Measurements from ENCODE around the gene POU6F2.

Gene POU6F2

GRCh38 chr7:38962028-38962427 lies 15.7 kb upstream of the POU6F2 start:
- no peak overlapping the region for H3K27ac ChIP-seq (ENCODE audit: low read depth, low read length)
- no peak overlapping the region for H2BK120ac ChIP-seq (ENCODE audit: low read depth, low read length)
- no peak overlapping the region for H4K5ac ChIP-seq (ENCODE audit: low read length)
- H3K79me2 ChIP-seq (ENCODE audit: control insufficient read depth, insufficient read depth, low read length), result no peaks in the 10 kb centered on the region
- WGBS (ENCODE audit: extremely low coverage, insufficient coverage, low lambda C conversion rate), result no CpG with 5 or more reads among the region's 1 CpG
- DNase-seq, result no peak
- no peak overlapping the region for H3K4me2 ChIP-seq (ENCODE audit: low read length)
- no peak overlapping the region for H3K18ac ChIP-seq (ENCODE audit: low read length)
- H4K8ac ChIP-seq (ENCODE audit: low read depth, low read length), result no peak overlapping the region
- no peak overlapping the region for H2AK5ac ChIP-seq (ENCODE audit: low read length)
- H3K56ac ChIP-seq (ENCODE audit: low read length), result no peak overlapping the region
- H3K4ac ChIP-seq (ENCODE audit: low read depth, low read length), result no peak overlapping the region
- no peaks in the 10 kb centered on the region for H3K4me1 ChIP-seq (ENCODE audit: control insufficient read depth, low read depth, low read length)
- no peak overlapping the region for H2BK5ac ChIP-seq (ENCODE audit: low read length)
- no peak overlapping the region for H3K9ac ChIP-seq (ENCODE audit: low read length)
- no peak overlapping the region for H2BK15ac ChIP-seq (replicated peaks; ENCODE audit: low read depth)
- no peaks in the 10 kb centered on the region for H3K27me3 ChIP-seq (ENCODE audit: insufficient read depth, low read length, poor library complexity)
- H3K79me1 ChIP-seq (ENCODE audit: low read length), result no peaks in the 10 kb centered on the region
- no peak overlapping the region for H3K4me3 ChIP-seq (ENCODE audit: low read length)
- H3K36me3 ChIP-seq (ENCODE audit: control insufficient read depth, insufficient read depth, low read length), result no peaks in the 10 kb centered on the region
- no peak overlapping the region for H3K23ac ChIP-seq (ENCODE audit: low read length)

- no peak overlapping the region for H2BK15ac ChIP-seq (replicated peaks; ENCODE audit: low read depth)
- no peak overlapping the region for H2AK5ac ChIP-seq (ENCODE audit: low read length)
- H3K4ac ChIP-seq (ENCODE audit: low read depth, low read length), result no peak overlapping the region
- H3K18ac ChIP-seq (ENCODE audit: low read length), result no peak overlapping the region
- H3K27me3 ChIP-seq (ENCODE audit: insufficient read depth, low read length, poor library complexity), result no peaks in the 10 kb centered on the region
- no peak overlapping the region for H3K4me2 ChIP-seq (ENCODE audit: low read length)
- H3K9ac ChIP-seq (ENCODE audit: low read length), result no peak overlapping the region
- H3K36me3 ChIP-seq (ENCODE audit: control insufficient read depth, insufficient read depth, low read length), result no peaks in the 10 kb centered on the region
- no peak overlapping the region for H2BK5ac ChIP-seq (ENCODE audit: low read length)
- H4K5ac ChIP-seq (ENCODE audit: low read length), result no peak overlapping the region
- H3K79me2 ChIP-seq (ENCODE audit: control insufficient read depth, insufficient read depth, low read length), result no peaks in the 10 kb centered on the region
- no CpG with 5 or more reads among the region's 1 CpG for WGBS (ENCODE audit: extremely low coverage, insufficient coverage, low lambda C conversion rate)
- DNase-seq, result no peak
- no peak overlapping the region for H3K27ac ChIP-seq (ENCODE audit: low read depth, low read length)
- no peaks in the 10 kb centered on the region for H3K4me1 ChIP-seq (ENCODE audit: control insufficient read depth, low read depth, low read length)
- no peak overlapping the region for H3K56ac ChIP-seq (ENCODE audit: low read length)
- no peak overlapping the region for H2BK120ac ChIP-seq (ENCODE audit: low read depth, low read length)
- no peak overlapping the region for H4K8ac ChIP-seq (ENCODE audit: low read depth, low read length)
- H3K79me1 ChIP-seq (ENCODE audit: low read length), result no peaks in the 10 kb centered on the region
- H3K23ac ChIP-seq (ENCODE audit: low read length), result no peak overlapping the region
- no peak overlapping the region for H3K4me3 ChIP-seq (ENCODE audit: low read length)
Measured at GRCh38 chr7:38964921-38965320, 12.8 kb upstream of the POU6F2 start.

- H3K4me3 ChIP-seq (ENCODE audit: low read length), result no peak overlapping the region
- H3K79me1 ChIP-seq (ENCODE audit: low read length), result no peaks in the 10 kb centered on the region
- H3K27ac ChIP-seq (ENCODE audit: low read depth, low read length), result no peak overlapping the region
- H3K18ac ChIP-seq (ENCODE audit: low read length), result no peak overlapping the region
- no peaks in the 10 kb centered on the region for H3K4me1 ChIP-seq (ENCODE audit: control insufficient read depth, low read depth, low read length)
- no peak overlapping the region for H3K23ac ChIP-seq (ENCODE audit: low read length)
- H2BK5ac ChIP-seq (ENCODE audit: low read length), result no peak overlapping the region
- H4K8ac ChIP-seq (ENCODE audit: low read depth, low read length), result no peak overlapping the region
- H3K4me2 ChIP-seq (ENCODE audit: low read length), result no peak overlapping the region
- H3K27me3 ChIP-seq (ENCODE audit: insufficient read depth, low read length, poor library complexity), result no peaks in the 10 kb centered on the region
- no peak overlapping the region for H2AK5ac ChIP-seq (ENCODE audit: low read length)
- no peak overlapping the region for H3K4ac ChIP-seq (ENCODE audit: low read depth, low read length)
- no CpG with 5 or more reads among the region's 4 CpGs for WGBS (ENCODE audit: extremely low coverage, insufficient coverage, low lambda C conversion rate)
- H3K56ac ChIP-seq (ENCODE audit: low read length), result no peak overlapping the region
- peak; percentile 42 for DNase-seq
- no peak overlapping the region for H2BK15ac ChIP-seq (replicated peaks; ENCODE audit: low read depth)
- no peaks in the 10 kb centered on the region for H3K79me2 ChIP-seq (ENCODE audit: control insufficient read depth, insufficient read depth, low read length)
- H4K5ac ChIP-seq (ENCODE audit: low read length), result no peak overlapping the region
- no peaks in the 10 kb centered on the region for H3K36me3 ChIP-seq (ENCODE audit: control insufficient read depth, insufficient read depth, low read length)
- no peak overlapping the region for H2BK120ac ChIP-seq (ENCODE audit: low read depth, low read length)
- H3K9ac ChIP-seq (ENCODE audit: low read length), result no peak overlapping the region
Measured at GRCh38 chr7:38973760-38974159, 3.9 kb upstream of the POU6F2 start.

- Histone ChIP-seq H3K4ac (ENCODE audit: low read depth, low read length) (no peak overlapping the region), H3K23ac (ENCODE audit: low read length) (no peak overlapping the region), H4K5ac (ENCODE audit: low read length) (no peak overlapping the region), H2BK5ac (ENCODE audit: low read length) (no peak overlapping the region), H3K4me2 (ENCODE audit: low read length) (peak overlapping the region; percentile 43), H3K27me3 (ENCODE audit: insufficient read depth, low read length, poor library complexity) (no peaks in the 10 kb centered on the region), H3K4me3 (ENCODE audit: low read length) (no peak overlapping the region), H2BK120ac (ENCODE audit: low read depth, low read length) (no peak overlapping the region), H3K9ac (ENCODE audit: low read length) (peak overlapping the region; percentile 53), H2BK15ac (replicated peaks; ENCODE audit: low read depth) (no peak overlapping the region), H3K4me1 (ENCODE audit: control insufficient read depth, low read depth, low read length) (no peaks in the 10 kb centered on the region), H3K18ac (ENCODE audit: low read length) (peak overlapping the region; percentile 25), H2AK5ac (ENCODE audit: low read length) (no peak overlapping the region), H3K36me3 (ENCODE audit: control insufficient read depth, insufficient read depth, low read length) (no peaks in the 10 kb centered on the region), H4K8ac (ENCODE audit: low read depth, low read length) (peak overlapping the region; percentile 84), H3K79me2 (ENCODE audit: control insufficient read depth, insufficient read depth, low read length) (no peaks in the 10 kb centered on the region), H3K56ac (ENCODE audit: low read length) (peak overlapping the region; percentile 71), H3K27ac (ENCODE audit: low read depth, low read length) (no peak overlapping the region), H3K79me1 (ENCODE audit: low read length) (no peaks in the 10 kb centered on the region)
- DNase-seq, result peak; percentile 54
- WGBS (ENCODE audit: extremely low coverage, insufficient coverage, low lambda C conversion rate), result no CpG with 5 or more reads among the region's 38 CpGs
Measured at GRCh38 chr7:38975944-38976392, 1.7 kb upstream of the POU6F2 start.

- Histone ChIP-seq H3K79me1 (ENCODE audit: low read length) (no peaks in the 10 kb centered on the region), H3K79me2 (ENCODE audit: control insufficient read depth, insufficient read depth, low read length) (no peaks in the 10 kb centered on the region), H2BK5ac (ENCODE audit: low read length) (no peak overlapping the region), H3K4ac (ENCODE audit: low read depth, low read length) (no peak overlapping the region), H3K18ac (ENCODE audit: low read length) (no peak overlapping the region), H3K27me3 (ENCODE audit: insufficient read depth, low read length, poor library complexity) (no peaks in the 10 kb centered on the region), H3K27ac (ENCODE audit: low read depth, low read length) (no peak overlapping the region), H2BK120ac (ENCODE audit: low read depth, low read length) (no peak overlapping the region), H3K9ac (ENCODE audit: low read length) (no peak overlapping the region), H3K4me1 (ENCODE audit: control insufficient read depth, low read depth, low read length) (no peaks in the 10 kb centered on the region), H3K23ac (ENCODE audit: low read length) (no peak overlapping the region), H3K56ac (ENCODE audit: low read length) (peak overlapping the region; percentile 6), H3K36me3 (ENCODE audit: control insufficient read depth, insufficient read depth, low read length) (no peaks in the 10 kb centered on the region), H4K8ac (ENCODE audit: low read depth, low read length) (no peak overlapping the region), H4K5ac (ENCODE audit: low read length) (no peak overlapping the region), H3K4me3 (ENCODE audit: low read length) (no peak overlapping the region), H2AK5ac (ENCODE audit: low read length) (no peak overlapping the region), H3K4me2 (ENCODE audit: low read length) (no peak overlapping the region), H2BK15ac (replicated peaks; ENCODE audit: low read depth) (no peak overlapping the region)
- WGBS (ENCODE audit: extremely low coverage, insufficient coverage, low lambda C conversion rate), result no CpG with 5 or more reads among the region's 5 CpGs
- peak; percentile 13 for DNase-seq
Measured at GRCh38 chr7:38978491-38978890, 782 bp downstream of the POU6F2 start.

GRCh38 chr7:38992203-38992602 lies 14.5 kb downstream of the POU6F2 start:
- Histone ChIP-seq H3K4me2 (ENCODE audit: low read length) (no peak overlapping the region), H4K5ac (ENCODE audit: low read length) (no peak overlapping the region), H4K8ac (ENCODE audit: low read depth, low read length) (no peak overlapping the region), H3K4me1 (ENCODE audit: control insufficient read depth, low read depth, low read length) (no peaks in the 10 kb centered on the region), H2BK5ac (ENCODE audit: low read length) (no peak overlapping the region), H3K27me3 (ENCODE audit: insufficient read depth, low read length, poor library complexity) (no peaks in the 10 kb centered on the region), H3K36me3 (ENCODE audit: control insufficient read depth, insufficient read depth, low read length) (no peaks in the 10 kb centered on the region), H3K18ac (ENCODE audit: low read length) (no peak overlapping the region), H2BK15ac (replicated peaks; ENCODE audit: low read depth) (no peak overlapping the region), H3K56ac (ENCODE audit: low read length) (no peak overlapping the region), H2BK120ac (ENCODE audit: low read depth, low read length) (no peak overlapping the region), H3K79me1 (ENCODE audit: low read length) (no peaks in the 10 kb centered on the region), H3K23ac (ENCODE audit: low read length) (no peak overlapping the region), H2AK5ac (ENCODE audit: low read length) (no peak overlapping the region), H3K27ac (ENCODE audit: low read depth, low read length) (no peak overlapping the region), H3K4ac (ENCODE audit: low read depth, low read length) (no peak overlapping the region), H3K9ac (ENCODE audit: low read length) (no peak overlapping the region), H3K79me2 (ENCODE audit: control insufficient read depth, insufficient read depth, low read length) (no peaks in the 10 kb centered on the region), H3K4me3 (ENCODE audit: low read length) (no peak overlapping the region)
- no CpG with 5 or more reads among the region's 4 CpGs for WGBS (ENCODE audit: extremely low coverage, insufficient coverage, low lambda C conversion rate)
- no peak for DNase-seq
